H1 (cell line): ENCODE data around the gene ME1. TPM values are rescaled to one million over a fixed set of nuclear protein-coding genes. Genes with fewer than 3 reads are reported as not detected.

Source experiments
- CTCF ChIA-PET: fragments of 300-600 bp; sonication (Branson Sonifier 250); formaldehyde crosslinking; loops from one replicate; lab custom pipeline; 2021; ENCODE audit not compliant: partially characterized antibody; lab: Charles Lee
- POLR2A ChIA-PET: fragments of 300-600 bp; sonication (Branson Sonifier 250); formaldehyde crosslinking; loops from one replicate; lab custom pipeline; 2021; ENCODE audit warnings: inconsistent platforms; ENCODE audit not compliant: partially characterized antibody; lab: Charles Lee
- DNase-seq, 2 experiments: peaks; one replicate each; pipeline versions ENCODE4 v3.0.0 to v3.0.0-alpha.2; 2010 to 2022; ENCODE audit warnings: low spot score in 2 of 2, low read depth in 1 of 2, mixed read lengths in 1 of 2
- FAIRE-seq: peaks from 2 replicates; lab custom pipeline; 2011; peaks lifted over from hg19 to GRCh38; lab: Jason Lieb, UNC
- H2AFZ ChIP-seq: 2 replicates; pipeline ENCODE4 v1.8.1; 2012; ENCODE audit warnings: low read length, inconsistent platforms
- H2AK5ac ChIP-seq: 2 replicates; pipeline ENCODE4 v1.6.1; 2013; ENCODE audit warnings: low read depth, low read length
- H2BK120ac ChIP-seq: replicated peaks from 2 replicates; pipeline ENCODE3; 2013; ENCODE audit warnings: low read depth, low read length, inconsistent platforms
- H2BK12ac ChIP-seq: 2 replicates; pipeline ENCODE4 v1.6.1; 2013; ENCODE audit warnings: low read depth, low read length
- H2BK15ac ChIP-seq: 2 replicates; pipeline ENCODE4 v1.6.1; 2013; ENCODE audit warnings: low read length
- H2BK20ac ChIP-seq: 2 replicates; pipeline ENCODE4 v1.6.1; 2013; ENCODE audit warnings: low read length
- H2BK5ac ChIP-seq: 2 replicates; pipeline ENCODE4 v1.6.1; 2013; ENCODE audit warnings: low read depth, low read length
- H3K14ac ChIP-seq: 2 replicates; pipeline ENCODE4 v1.6.1; 2013; ENCODE audit warnings: inconsistent platforms; ENCODE audit not compliant: insufficient read length
- H3K18ac ChIP-seq: 2 replicates; pipeline ENCODE4 v1.6.1; 2013; ENCODE audit warnings: low read length; ENCODE audit errors: extremely low read depth
- H3K23ac ChIP-seq: 2 replicates; pipeline ENCODE4 v1.6.1; 2013; ENCODE audit warnings: inconsistent platforms; ENCODE audit not compliant: insufficient read length
- H3K23me2 ChIP-seq: 2 replicates; pipeline ENCODE4 v1.6.1; 2013; ENCODE audit warnings: low read depth, low read length
- H3K27ac ChIP-seq: 2 replicates; pipeline ENCODE4 v1.6.1; 2011; ENCODE audit warnings: low read depth, low read length, inconsistent platforms
- H3K27me3 ChIP-seq, 4 experiments: replicated peaks in 1 of 4; 1 replicate in 1 of 4; 2 replicates in 3 of 4; pipeline versions ENCODE4 v1.6.1 to v1.8.1; 2011 to 2013; ENCODE audit warnings: low read length in 3 of 4, mild to moderate bottlenecking in 3 of 4, inconsistent platforms in 2 of 4, mixed read lengths in 2 of 4, moderate library complexity in 1 of 4; ENCODE audit not compliant: control insufficient read depth in 3 of 4, insufficient read depth in 3 of 4; ENCODE audit errors: extremely low read depth in 1 of 4
- H3K36me3 ChIP-seq, 4 experiments: 2 replicates each; pipeline versions ENCODE4 v1.6.1 to v1.8.1; 2011 to 2013; ENCODE audit warnings: mild to moderate bottlenecking in 4 of 4, low read length in 3 of 4, moderate library complexity in 2 of 4, control low read depth in 1 of 4, inconsistent platforms in 1 of 4; ENCODE audit not compliant: insufficient read depth in 4 of 4, control insufficient read depth in 2 of 4
- H3K4ac ChIP-seq: replicated peaks from 2 replicates; pipeline ENCODE3; 2013; ENCODE audit warnings: low read length, low read depth, mixed read lengths, inconsistent platforms; ENCODE audit not compliant: insufficient read length
- H3K4me1 ChIP-seq, 4 experiments: replicated peaks in 1 of 4; 1 replicate in 1 of 4; 2 replicates in 3 of 4; pipeline versions ENCODE4 v1.6.1 to v1.8.1; 2011 to 2013; ENCODE audit warnings: low read length in 3 of 4, inconsistent platforms in 2 of 4, mixed read lengths in 1 of 4; ENCODE audit not compliant: insufficient read depth in 4 of 4, control insufficient read depth in 3 of 4
- H3K4me2 ChIP-seq, 2 experiments: 2 replicates each; pipeline versions ENCODE4 v1.6.1 to v1.8.1; 2011 to 2013; ENCODE audit warnings: low read depth in 2 of 2, low read length in 2 of 2, control low read depth in 1 of 2, inconsistent platforms in 1 of 2, mild to moderate bottlenecking in 1 of 2; ENCODE audit not compliant: insufficient read depth in 1 of 2
- H3K4me3 ChIP-seq, 4 experiments: fragments of 200-600, 300-600 bp in 1 of 4; sonication (generic), shearing (Covaris generic), sonication (Bioruptor Twin) in 1 of 4; 2 replicates each; pipeline versions ENCODE4 v1.5.1 to v1.8.1; 2011 to 2016; ENCODE audit warnings: low read length in 4 of 4, low read depth in 3 of 4, control low read depth in 2 of 4, inconsistent platforms in 2 of 4, mild to moderate bottlenecking in 2 of 4, mixed read lengths in 1 of 4, moderate library complexity in 1 of 4; ENCODE audit not compliant: insufficient read depth in 2 of 4; ENCODE audit errors: extremely low read depth in 1 of 4
- H3K56ac ChIP-seq: replicated peaks from 2 replicates; pipeline ENCODE3; 2013; ENCODE audit warnings: low read depth, mild to moderate bottlenecking, mixed read lengths, low read length, inconsistent platforms; ENCODE audit not compliant: insufficient read length
- H3K79me1 ChIP-seq: 2 replicates; pipeline ENCODE4 v1.6.1; 2013; ENCODE audit warnings: low read depth, low read length, control low read depth
- H3K79me2 ChIP-seq, 2 experiments: 2 replicates each; pipeline versions ENCODE4 v1.6.1 to v1.8.1; 2012 to 2013; ENCODE audit warnings: low read length in 2 of 2, mild to moderate bottlenecking in 2 of 2, inconsistent platforms in 1 of 2; ENCODE audit not compliant: insufficient read depth in 2 of 2, control insufficient read depth in 1 of 2
- H3K9ac ChIP-seq, 4 experiments: replicated peaks in 1 of 4; 1 replicate in 1 of 4; 2 replicates in 3 of 4; pipeline versions ENCODE4 v1.6.1 to v1.8.1; 2011 to 2013; ENCODE audit warnings: low read depth in 3 of 4, low read length in 3 of 4, control low read depth in 2 of 4, mild to moderate bottlenecking in 2 of 4, moderate library complexity in 2 of 4, inconsistent platforms in 1 of 4; ENCODE audit errors: extremely low read depth in 1 of 4
- H3K9me3 ChIP-seq, 2 experiments: 2 replicates each; pipeline versions ENCODE4 v1.6.1 to v1.8.1; 2012 to 2013; ENCODE audit warnings: mild to moderate bottlenecking in 2 of 2, moderate library complexity in 2 of 2, control low read depth in 1 of 2, inconsistent platforms in 1 of 2, low read depth in 1 of 2, low read length in 1 of 2, mixed read lengths in 1 of 2; ENCODE audit not compliant: insufficient read depth in 2 of 2
- H4K20me1 ChIP-seq, 2 experiments: replicated peaks in 1 of 2; 2 replicates each; pipeline versions ENCODE3 to v1.8.1; 2011 to 2013; ENCODE audit warnings: inconsistent platforms in 2 of 2, low read length in 2 of 2, mild to moderate bottlenecking in 1 of 2; ENCODE audit not compliant: insufficient read depth in 2 of 2, control insufficient read depth in 1 of 2
- H4K5ac ChIP-seq: 2 replicates; pipeline ENCODE4 v1.6.1; 2013; ENCODE audit warnings: low read length, low read depth, mixed read lengths, inconsistent platforms; ENCODE audit not compliant: insufficient read length
- H4K8ac ChIP-seq: 2 replicates; pipeline ENCODE4 v1.8.0; 2013; ENCODE audit warnings: mild to moderate bottlenecking, moderate library complexity, low read length, inconsistent platforms; ENCODE audit not compliant: insufficient read depth; ENCODE audit errors: extremely low read depth
- H4K91ac ChIP-seq: replicated peaks from 2 replicates; pipeline ENCODE3; 2013; ENCODE audit warnings: low read length, mixed read lengths, inconsistent platforms; ENCODE audit not compliant: insufficient read length
- BACH1 ChIP-seq: IDR thresholded peaks from 2 replicates; pipeline ENCODE4 v1.6.1; 2012; ENCODE audit warnings: low read length, improper control_type of control experiment
- CBX5 ChIP-seq: fragments of 300-800, 300-1000 bp; sonication (generic); IDR thresholded peaks from 2 replicates; pipeline ENCODE4 v1.7.1; 2016; ENCODE audit warnings: antibody characterized with exemption, low read length, low read depth
- CEBPB ChIP-seq: IDR thresholded peaks from 2 replicates; pipeline ENCODE4 v1.6.1; 2012; ENCODE audit warnings: low read depth, low read length
- CTBP2 ChIP-seq: IDR thresholded peaks from 2 replicates; pipeline ENCODE4 v1.7.0; 2011; ENCODE audit warnings: borderline replicate concordance, mild to moderate bottlenecking, moderate library complexity, mixed read lengths, low read length; ENCODE audit not compliant: insufficient read depth, insufficient read length
- EP300 ChIP-seq, 2 experiments: IDR thresholded peaks; 1 replicate in 1 of 2; 2 replicates in 1 of 2; pipeline ENCODE4 v1.6.1; 2011 to 2012; ENCODE audit warnings: low read depth in 2 of 2, low read length in 2 of 2, mild to moderate bottlenecking in 2 of 2, borderline replicate concordance in 1 of 2, inconsistent platforms in 1 of 2, moderate library complexity in 1 of 2
- EZH2 ChIP-seq: fragments of 200-600 bp; sonication (generic); IDR thresholded peaks from 2 replicates; pipeline ENCODE4 v1.7.1; 2012; ENCODE audit warnings: low read depth, mild to moderate bottlenecking, moderate library complexity, low read length, inconsistent platforms; ENCODE audit not compliant: severe bottlenecking
- FOSL1 ChIP-seq: IDR thresholded peaks from 2 replicates; pipeline ENCODE4 v1.6.1; 2011; ENCODE audit warnings: mild to moderate bottlenecking, low read depth, low read length, moderate library complexity; ENCODE audit not compliant: insufficient read depth
- JUN ChIP-seq: IDR thresholded peaks from 2 replicates; pipeline ENCODE4 v1.6.1; 2011; ENCODE audit warnings: low read depth, mild to moderate bottlenecking, improper control_type of control experiment, low read length
- KDM4A ChIP-seq: IDR thresholded peaks from one replicate; pipeline ENCODE4 v1.7.1; 2012; ENCODE audit warnings: low read depth, mild to moderate bottlenecking, moderate library complexity, low read length, inconsistent platforms; ENCODE audit not compliant: severe bottlenecking
- RBBP5 ChIP-seq: IDR thresholded peaks from 2 replicates; pipeline ENCODE4 v1.7.1; 2012; ENCODE audit warnings: low read depth, mild to moderate bottlenecking, inconsistent platforms, low read length, moderate library complexity, borderline replicate concordance
- SIN3A ChIP-seq, 2 experiments: IDR thresholded peaks in 1 of 2; conservative IDR thresholded peaks in 1 of 2; 2 replicates each; pipeline ENCODE4 v1.6.1; 2011 to 2012; ENCODE audit warnings: low read length in 2 of 2, improper control_type of control experiment in 1 of 2, low read depth in 1 of 2, mild to moderate bottlenecking in 1 of 2
- SUZ12 ChIP-seq: fragments of 200-600 bp; sonication (generic); IDR thresholded peaks from 2 replicates; pipeline ENCODE4 v1.6.1; 2012; ENCODE audit warnings: mild to moderate bottlenecking, inconsistent platforms, low read length, moderate library complexity, mixed read lengths
- USF2 ChIP-seq: IDR thresholded peaks from 2 replicates; pipeline ENCODE4 v1.6.1; 2011; ENCODE audit warnings: low read length, improper control_type of control experiment
- WGBS, 2 experiments: shearing (Covaris generic) in 1 of 2; methylation state at CpG; one replicate each; pipeline versions ENCODE4 v1.1.6 to v1.1.7; 2013 to 2015; ENCODE audit warnings: low lambda C conversion rate in 2 of 2, mixed read lengths in 2 of 2, inconsistent platforms in 1 of 2, low coverage in 1 of 2, missing lambda C conversion rate in 1 of 2; ENCODE audit not compliant: insufficient replicate concordance in 2 of 2, insufficient coverage in 1 of 2, insufficient read length in 1 of 2; ENCODE audit errors: extremely low coverage in 1 of 2, missing lambda C conversion rate in 1 of 2; 5-methylcytosine and 5-hydroxymethylcytosine counted together
- polyA plus RNA-seq, 7 experiments: library from polyadenylated mRNA; depleted of rRNA in 3 of 7; stranded (reverse) in 5 of 7; unstranded in 2 of 7; fragments of >200 nt in 5 of 7; fragments of 200-250 nt in 2 of 7; gene quantifications; 1 replicate in 5 of 7; 2 replicates in 1 of 7; 4 replicates in 1 of 7; pipeline versions ENCODE4 v1.2.1 to v1.2.3, GENCODE V29; 2011 to 2013; ENCODE audit warnings: missing spikeins in 2 of 7, mixed read lengths in 2 of 7
- total RNA-seq: library from RNA; stranded (reverse); fragmentation: NEBNext Ultra II Directional; extraction: Animal tissue kit (Norgen Biotek cat#: 25700); gene quantifications from 2 replicates; pipeline ENCODE4 v1.2.1, GENCODE V29; 2021

The ME1 gene
- total and polyA plus RNA-seq, 2 of the 8 experiments (the other 6 are each of a cell fraction or from before 2014, with no cell fraction given): 1.3 to 3.9 TPM

- H3K27ac ChIP-seq: no peak overlapping the region
- H2BK15ac ChIP-seq: no peak overlapping the region
- no peaks in the 10 kb centered on the region for H4K20me1 ChIP-seq
- ChIA-PET POLR2A (no interaction called here), CTCF (interaction anchor here (1.4 kb wide), 1 partner anchor 11 kb away, joined by 5 read pairs; no protein-coding TSS in a partner anchor)
- no peak overlapping the region for H3K4me2 ChIP-seq
- FAIRE-seq: no peak
- no peaks in the 10 kb centered on the region for H3K27me3 ChIP-seq
- WGBS, 2 experiments: 92% methylated on average over 1 of the region's 1 CpG; no CpG with 5 or more reads in 1 of the 2 experiments
- H4K8ac ChIP-seq: no peak overlapping the region
- no peak overlapping the region for H3K14ac ChIP-seq
- no peak overlapping the region for H4K91ac ChIP-seq
- no peak overlapping the region for H3K4ac ChIP-seq
- H3K23ac ChIP-seq: no peak overlapping the region
- H3K4me3 ChIP-seq: no peak overlapping the region
- H2BK20ac ChIP-seq: no peak overlapping the region
- no peak overlapping the region for H3K9ac ChIP-seq
- no peaks in the 10 kb centered on the region for H3K79me1 ChIP-seq
- H2BK5ac ChIP-seq: no peak overlapping the region
- no peak overlapping the region for H4K5ac ChIP-seq
- H3K79me2 ChIP-seq: no peaks in the 10 kb centered on the region
- H2AFZ ChIP-seq: no peak overlapping the region
- no peaks in the 10 kb centered on the region for H3K9me3 ChIP-seq
- no peak overlapping the region for H3K18ac ChIP-seq
- no peaks in the 10 kb centered on the region for H3K36me3 ChIP-seq
- no peaks in the 10 kb centered on the region for H3K4me1 ChIP-seq
- H2BK120ac ChIP-seq: no peak overlapping the region
- no peak overlapping the region for H2AK5ac ChIP-seq
- H3K56ac ChIP-seq: no peak overlapping the region
- no peaks in the 10 kb centered on the region for H3K23me2 ChIP-seq
- H2BK12ac ChIP-seq: no peak overlapping the region
- DNase-seq: no peak
- TF ChIP-seq SUZ12 (no peak), JUN (no peak), KDM4A (no peak), BACH1 (no peak), EZH2 (no peak), CEBPB (no peak), SIN3A (conservative IDR thresholded peaks at IDR 0.05 in 1 of 2, IDR thresholded peaks at IDR 0.05 in 1 of 2; ENCODE audit: low read depth in 1 of 2, low read length in 2 of 2) (no peak), FOSL1 (no peak), EP300 (IDR thresholded peaks at IDR 0.05; ENCODE audit: borderline replicate concordance in 1 of 2, low read depth in 2 of 2, low read length in 2 of 2) (no peak), RBBP5 (no peak), USF2 (no peak), CBX5 (no peak), CTBP2 (no peak)
Measured at GRCh38 chr6:83226517-83226916, 204.3 kb downstream of the ME1 start.
